ENCODE data around the gene FNDC3B.

FNDC3B gene

DNA sequence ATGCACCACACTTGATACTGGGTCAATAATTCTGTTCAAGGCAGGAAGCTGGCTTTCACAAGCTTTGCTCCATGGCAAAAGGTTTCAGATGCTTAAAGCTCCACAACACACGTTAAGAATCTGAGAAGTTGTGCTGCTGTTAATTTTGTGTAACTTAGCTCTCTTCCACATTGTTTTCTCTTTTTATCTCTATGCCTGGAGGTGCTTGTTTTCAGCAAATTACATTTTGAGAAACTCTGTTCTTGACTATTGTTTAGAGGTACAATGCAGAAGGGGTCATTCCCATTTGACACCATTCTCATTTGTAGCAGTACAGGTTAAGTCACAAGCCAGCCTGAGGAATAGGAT lies 156.0 kb downstream of the FNDC3B start:
- no peak for DNase-seq

DNA sequence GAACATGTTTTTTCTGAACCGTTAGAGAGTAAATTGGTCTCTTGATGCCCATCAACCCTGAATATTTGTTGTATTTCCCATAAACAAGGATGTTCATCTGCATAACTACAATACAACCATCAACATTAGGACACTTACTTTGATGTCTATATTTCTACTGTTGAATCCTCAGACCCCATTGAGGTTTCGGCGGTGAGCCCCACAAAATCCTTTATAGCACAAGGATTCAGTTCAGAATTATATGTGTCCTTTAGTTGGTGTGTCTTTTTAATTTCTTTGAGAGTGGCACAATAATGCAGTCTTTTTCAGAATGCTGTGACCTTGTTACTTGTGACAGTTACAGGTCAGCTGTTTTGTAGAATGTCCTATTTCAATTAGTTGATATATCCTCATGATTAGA lies 158.0 kb downstream of the FNDC3B start:
- DNase-seq, result no peak

GRCh38 chr3:172198428-172198827 lies 159.1 kb downstream of the FNDC3B start:
- DNase-seq, result no peak

- no peak for DNase-seq
Observed at GRCh38 chr3:172199850-172200369, 160.5 kb downstream of the FNDC3B start.

- DNase-seq, result no peak
Observed at GRCh38 chr3:172201136-172201869, 161.9 kb downstream of the FNDC3B start.

DNA sequence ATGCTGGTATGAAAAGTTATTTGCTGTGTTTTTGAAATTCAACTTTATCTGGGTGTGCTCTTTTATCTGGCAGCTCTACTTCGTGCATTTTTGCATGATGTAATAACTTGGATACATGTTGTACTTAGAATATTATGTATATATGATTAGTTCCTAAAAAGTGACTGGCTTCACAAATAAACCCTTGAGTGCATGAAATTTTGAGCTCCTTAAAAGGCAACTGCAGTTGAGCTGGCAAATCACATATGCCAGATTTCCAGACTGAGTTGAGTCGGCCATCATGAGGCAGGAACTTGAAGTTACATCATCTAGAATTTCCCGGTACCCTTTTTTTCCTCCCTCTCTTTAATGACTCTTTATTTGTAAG lies 162.5 kb downstream of the FNDC3B start:
- DNase-seq, result no peak

DNA sequence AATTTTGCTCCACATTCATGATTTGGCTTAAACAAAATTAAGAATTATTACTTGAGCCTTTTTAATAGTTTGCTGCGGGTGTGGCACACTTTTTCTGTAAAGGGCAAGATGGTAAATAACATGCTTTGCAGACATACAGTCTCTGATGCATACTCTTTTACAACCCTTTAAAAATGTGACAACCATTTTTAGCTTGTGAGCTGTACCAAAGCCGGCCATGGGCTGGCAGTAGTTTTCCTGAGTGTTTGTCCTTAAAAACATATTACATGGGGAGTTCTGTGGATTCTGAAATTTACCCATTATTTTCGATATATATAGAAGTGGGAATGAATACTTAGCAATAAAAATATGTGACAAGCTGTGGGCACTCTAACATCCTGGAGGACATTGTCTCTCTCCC lies 163.4 kb downstream of the FNDC3B start:
- DNase-seq, result no peak

GRCh38 chr3:172203522-172204258 lies 164.3 kb downstream of the FNDC3B start:
- no peak for DNase-seq

DNA sequence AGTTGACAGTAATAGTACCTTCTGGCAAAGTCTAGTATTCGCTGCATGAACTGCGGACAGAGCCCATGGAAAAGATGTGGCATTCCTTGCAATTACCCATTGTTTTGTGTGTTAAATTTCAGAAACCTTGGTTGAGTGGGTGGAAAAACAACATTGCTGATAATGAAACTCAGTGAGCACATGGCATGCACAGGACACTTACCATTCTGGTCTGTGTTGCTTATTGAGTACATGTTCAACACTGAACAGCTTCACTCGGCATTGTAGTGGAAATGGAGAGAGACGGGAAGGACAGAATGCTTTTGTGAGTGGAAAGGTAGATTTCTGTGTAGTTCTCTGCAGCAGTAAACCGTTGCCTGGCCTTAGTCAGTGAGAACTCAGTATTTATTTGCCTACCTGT lies 165.3 kb downstream of the FNDC3B start:
- DNase-seq, result no peak

GRCh38 chr3:172208586-172209332 lies 169.4 kb downstream of the FNDC3B start:
- no peak for DNase-seq

GRCh38 chr3:172209333-172210321 lies 170.2 kb downstream of the FNDC3B start:
- DNase-seq, result no peak

DNA sequence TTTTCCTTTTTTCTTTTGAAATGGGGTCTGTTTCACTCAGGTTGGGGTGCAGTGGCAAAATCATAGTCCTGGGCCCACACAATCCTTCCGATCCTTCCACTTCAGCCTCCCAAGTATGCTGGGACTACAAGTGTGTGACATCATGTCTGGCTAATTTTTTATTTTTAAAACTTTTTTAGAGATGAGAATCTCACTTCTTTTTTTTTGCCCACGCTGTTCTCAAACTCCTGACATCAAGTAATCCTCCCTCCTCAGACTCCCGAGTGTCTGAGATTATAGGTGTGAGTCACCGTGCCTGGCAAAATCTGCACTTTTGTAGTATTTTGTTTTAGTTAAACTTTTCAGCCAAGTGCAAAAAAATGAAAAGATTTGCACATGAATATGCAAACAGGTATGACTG lies 171.0 kb downstream of the FNDC3B start:
- DNase-seq, result no peak

- no peak for DNase-seq
Observed at GRCh38 chr3:172211123-172211522, 171.7 kb downstream of the FNDC3B start.

DNA sequence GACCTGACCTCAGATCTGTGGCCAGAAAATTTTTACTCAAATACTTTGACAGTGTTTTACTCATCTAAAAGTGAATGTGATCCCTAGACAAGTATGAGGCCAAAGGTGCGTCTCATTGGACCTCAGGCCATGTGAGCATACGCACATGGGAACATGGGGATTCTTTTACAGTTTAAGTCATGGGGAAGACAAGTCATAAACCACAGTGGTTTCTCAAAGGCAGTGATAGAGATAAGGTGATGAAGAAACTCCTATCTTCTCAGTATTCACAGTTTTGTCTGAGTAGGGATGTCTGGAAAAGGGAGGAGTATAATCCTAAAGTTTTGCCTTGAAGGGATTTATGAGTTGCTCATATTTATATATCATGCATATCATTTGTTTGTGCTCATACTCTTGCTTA lies 173.8 kb downstream of the FNDC3B start:
- DNase-seq, result no peak

GRCh38 chr3:172213904-172214303 lies 174.5 kb downstream of the FNDC3B start:
- no peak for DNase-seq

DNA sequence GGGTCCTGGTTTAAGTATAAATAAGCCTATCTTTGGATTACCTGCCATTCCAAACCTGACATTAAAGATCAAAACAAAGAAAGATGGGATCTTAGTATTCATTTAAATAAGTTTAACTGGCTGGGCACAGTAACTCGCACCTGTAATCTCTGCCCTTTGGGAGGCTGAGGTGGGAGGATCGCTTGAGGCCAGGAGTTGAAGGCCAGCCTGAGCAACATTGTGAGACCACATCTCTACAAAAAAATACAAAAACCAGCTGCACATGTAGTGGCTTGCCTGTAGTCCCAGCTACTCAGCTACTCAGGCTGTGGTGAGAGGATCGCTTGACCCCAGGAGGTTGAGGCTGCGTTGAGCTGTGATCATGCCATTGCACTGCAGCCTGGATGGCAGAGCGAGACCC lies 176.9 kb downstream of the FNDC3B start:
- DNase-seq, result no peak

- DNase-seq, result no peak
Observed at GRCh38 chr3:172216911-172217310, 177.5 kb downstream of the FNDC3B start.

GRCh38 chr3:172217877-172218276 lies 178.5 kb downstream of the FNDC3B start:
- no peak for DNase-seq

DNA sequence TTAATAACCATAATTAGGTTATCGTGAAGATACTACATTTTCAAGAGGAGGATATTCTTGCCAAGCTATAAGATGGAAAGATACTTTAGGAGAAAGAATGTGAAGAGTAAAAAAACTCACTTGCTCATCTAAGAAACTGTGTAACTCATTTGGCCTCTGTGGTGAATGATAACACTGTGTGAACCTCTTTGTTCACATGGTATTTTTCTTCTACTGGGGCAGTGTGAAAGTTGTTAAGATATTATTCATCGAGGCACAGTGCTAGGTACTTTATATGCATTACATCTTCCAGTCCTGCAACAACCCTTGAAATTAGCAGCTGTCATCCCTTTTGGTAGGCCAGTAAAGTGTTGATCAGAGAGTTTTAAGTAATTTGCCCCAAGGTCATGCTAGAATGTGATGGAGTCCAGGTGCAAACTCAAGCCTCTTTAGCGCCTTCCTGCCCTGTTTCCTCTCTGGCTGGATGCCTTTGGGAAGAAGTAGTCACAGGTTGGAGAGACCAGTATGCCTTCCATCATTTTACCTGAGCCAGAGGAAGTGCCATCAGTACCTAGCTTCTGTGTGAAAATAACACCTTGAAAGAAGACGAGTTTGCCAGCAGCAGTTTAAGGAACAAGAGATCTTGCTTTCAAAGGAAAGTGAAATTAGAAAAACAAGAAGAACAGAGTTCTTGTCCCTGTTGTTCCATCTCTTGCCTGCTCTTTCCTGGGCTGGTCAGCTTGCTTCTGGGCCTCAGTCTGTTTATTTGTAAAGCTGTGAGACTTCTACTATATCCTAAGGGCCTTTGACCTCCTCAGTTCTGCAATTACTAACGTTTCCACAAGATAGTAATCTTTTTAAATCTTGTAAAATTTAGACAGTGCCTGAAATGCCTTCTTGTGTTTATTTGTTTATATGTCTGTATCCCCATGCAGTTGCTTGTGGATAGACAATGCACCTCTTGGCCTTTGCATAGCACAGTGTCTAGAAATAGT lies 179.3 kb downstream of the FNDC3B start:
- DNase-seq, result no peak

DNA sequence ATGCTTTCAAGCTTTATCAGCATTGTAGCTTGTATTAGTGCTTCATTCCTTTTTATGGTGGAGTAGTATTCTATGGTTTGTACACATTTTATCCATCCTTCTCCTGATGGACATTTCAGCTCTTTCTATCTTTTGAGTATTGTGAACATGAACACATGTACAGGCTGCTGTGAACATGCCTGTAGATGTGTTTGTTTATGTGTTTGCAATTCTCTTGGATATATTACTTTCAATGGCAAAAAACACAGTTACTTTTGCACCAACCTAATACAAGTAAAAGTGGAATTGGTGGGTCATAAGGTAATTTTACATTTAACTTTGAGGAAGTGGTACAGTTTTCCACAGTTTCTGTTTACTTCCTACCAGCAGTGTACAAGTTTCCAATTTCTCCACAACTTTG lies 180.4 kb downstream of the FNDC3B start:
- DNase-seq, result no peak

DNA sequence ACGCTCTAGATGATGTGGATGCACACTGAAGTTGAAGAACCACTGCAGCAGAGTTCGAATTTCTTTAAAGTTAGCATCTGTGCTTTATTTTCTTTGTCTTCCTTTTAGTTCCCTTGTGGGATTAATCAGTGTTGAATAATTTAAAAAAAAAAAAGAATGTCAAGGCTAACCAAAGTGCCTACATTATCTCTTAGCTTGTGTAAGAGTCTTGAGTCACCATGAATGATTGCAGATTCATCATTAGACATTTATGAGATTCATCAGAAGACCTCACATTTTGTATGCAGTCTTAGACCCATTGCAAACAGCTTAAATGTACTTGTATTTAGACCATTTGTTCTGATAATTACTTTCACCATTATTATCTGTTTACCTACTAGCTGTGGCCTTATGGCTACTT lies 182.2 kb downstream of the FNDC3B start:
- no peak for DNase-seq
